ENCODE data around the gene ZFR.

Gene ZFR

DNA sequence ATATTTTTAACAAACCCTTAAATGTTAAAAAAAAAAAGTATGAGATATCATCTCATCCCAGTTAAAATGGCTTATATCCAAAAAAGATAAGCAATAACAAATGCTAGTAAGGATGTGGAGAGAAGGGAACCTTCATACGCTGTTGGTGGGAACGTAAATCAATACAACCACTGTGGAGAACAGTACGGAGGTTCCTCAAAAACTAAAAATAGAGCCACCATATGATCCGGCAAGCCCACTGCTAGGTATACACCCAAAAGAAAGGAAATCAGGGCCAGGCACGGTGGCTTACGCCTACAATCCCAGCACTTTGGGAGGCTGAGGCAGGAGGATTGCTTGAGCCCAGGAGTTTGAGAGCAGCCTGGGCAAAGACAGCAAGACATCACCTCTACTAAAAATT, 134.8 kb downstream of the ZFR start:
- H3K9me3 ChIP-seq (ENCODE audit: control insufficient read depth in 5 of 5, low read length in 5 of 5): no peaks in the 10 kb centered on the region
- H3K27me3 ChIP-seq (ENCODE audit: control insufficient read depth in 5 of 5, insufficient read depth in 4 of 5, low read length in 5 of 5): no peaks in the 10 kb centered on the region
- H3K27ac ChIP-seq (ENCODE audit: low read depth, low read length): peak overlapping the region; percentile 34
- peak overlapping the region in 2 of 5 donors; percentile 35 to 39 for H3K9ac ChIP-seq (ENCODE audit: low read length in 5 of 5)
- H3K4me3 ChIP-seq (ENCODE audit: low read depth in 1 of 5, low read length in 5 of 5): peak overlapping the region in 1 of 5 donors; percentile 44
- no peaks in the 10 kb centered on the region for H3K36me3 ChIP-seq (ENCODE audit: control insufficient read depth in 5 of 5, insufficient read depth in 5 of 5, low read length in 5 of 5)
- peaks cover 7 to 58% (median 41%) of the 10 kb centered on the region in 5 donors for H3K4me1 ChIP-seq (ENCODE audit: control insufficient read depth in 5 of 5, insufficient read depth in 5 of 5, low read length in 5 of 5)

DNA sequence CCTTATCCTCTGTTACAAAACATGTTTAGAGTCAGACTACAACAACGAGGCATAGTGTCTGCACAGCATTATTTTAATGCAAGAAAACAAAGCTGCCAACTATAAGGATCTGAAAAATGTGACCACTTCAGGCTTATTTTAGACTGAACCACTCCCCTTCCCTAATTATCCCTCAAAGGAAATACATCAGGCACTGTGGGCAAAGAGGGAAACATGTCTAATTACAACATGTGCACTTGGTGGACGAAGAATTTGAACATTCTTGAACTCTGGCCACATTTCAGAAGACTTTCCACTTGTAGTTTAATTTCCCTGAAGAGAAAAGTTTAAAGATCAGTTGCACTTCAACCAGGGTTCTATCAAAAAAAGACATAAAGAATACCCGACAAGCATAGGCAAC, 135.6 kb downstream of the ZFR start:
- H3K36me3 ChIP-seq (ENCODE audit: control insufficient read depth in 5 of 5, insufficient read depth in 5 of 5, low read length in 5 of 5): no peaks in the 10 kb centered on the region
- H3K4me1 ChIP-seq (ENCODE audit: control insufficient read depth in 5 of 5, insufficient read depth in 5 of 5, low read length in 5 of 5): peaks cover 7 to 64% (median 41%) of the 10 kb centered on the region in 5 donors
- H3K27me3 ChIP-seq (ENCODE audit: control insufficient read depth in 5 of 5, insufficient read depth in 4 of 5, low read length in 5 of 5): no peaks in the 10 kb centered on the region
- H3K9ac ChIP-seq (ENCODE audit: low read length in 5 of 5): peak overlapping the region in 1 of 5 donors; percentile 24
- peak overlapping the region; percentile 34 for H3K27ac ChIP-seq (ENCODE audit: low read depth, low read length)
- peak overlapping the region in 1 of 5 donors; percentile 20 for H3K4me3 ChIP-seq (ENCODE audit: low read depth in 1 of 5, low read length in 5 of 5)
- no peaks in the 10 kb centered on the region for H3K9me3 ChIP-seq (ENCODE audit: control insufficient read depth in 5 of 5, low read length in 5 of 5)

DNA sequence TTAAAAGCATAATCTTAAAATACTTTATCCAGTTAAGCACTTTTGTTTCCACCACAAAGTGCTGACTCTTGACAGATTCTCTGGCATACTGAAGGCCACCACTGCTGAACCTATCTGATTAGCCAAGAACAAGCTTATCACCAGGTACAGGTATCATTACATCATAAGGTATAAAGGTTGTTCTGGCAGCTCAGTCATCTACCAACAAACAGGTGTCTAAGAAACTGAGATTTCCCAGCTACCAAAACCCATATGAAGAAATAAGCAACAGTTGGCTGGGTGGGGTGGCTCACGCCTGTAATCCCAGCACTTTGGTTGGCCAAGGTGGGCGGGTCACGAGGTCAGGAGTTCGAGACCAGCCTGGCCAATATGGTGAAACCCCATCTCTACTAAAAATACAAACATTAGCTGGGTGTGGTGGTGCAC, 136.8 kb downstream of the ZFR start:
- no peaks in the 10 kb centered on the region for H3K9me3 ChIP-seq (ENCODE audit: control insufficient read depth in 5 of 5, low read length in 5 of 5)
- no peaks in the 10 kb centered on the region for H3K36me3 ChIP-seq (ENCODE audit: control insufficient read depth in 5 of 5, insufficient read depth in 5 of 5, low read length in 5 of 5)
- peak overlapping the region; percentile 34 for H3K27ac ChIP-seq (ENCODE audit: low read depth, low read length)
- H3K27me3 ChIP-seq (ENCODE audit: control insufficient read depth in 5 of 5, insufficient read depth in 4 of 5, low read length in 5 of 5): no peaks in the 10 kb centered on the region
- H3K4me3 ChIP-seq (ENCODE audit: low read depth in 1 of 5, low read length in 5 of 5): no peak overlapping the region
- H3K4me1 ChIP-seq (ENCODE audit: control insufficient read depth in 5 of 5, insufficient read depth in 5 of 5, low read length in 5 of 5): peaks cover 7 to 65% (median 46%) of the 10 kb centered on the region in 5 donors
- no peak overlapping the region for H3K9ac ChIP-seq (ENCODE audit: low read length in 5 of 5)

DNA sequence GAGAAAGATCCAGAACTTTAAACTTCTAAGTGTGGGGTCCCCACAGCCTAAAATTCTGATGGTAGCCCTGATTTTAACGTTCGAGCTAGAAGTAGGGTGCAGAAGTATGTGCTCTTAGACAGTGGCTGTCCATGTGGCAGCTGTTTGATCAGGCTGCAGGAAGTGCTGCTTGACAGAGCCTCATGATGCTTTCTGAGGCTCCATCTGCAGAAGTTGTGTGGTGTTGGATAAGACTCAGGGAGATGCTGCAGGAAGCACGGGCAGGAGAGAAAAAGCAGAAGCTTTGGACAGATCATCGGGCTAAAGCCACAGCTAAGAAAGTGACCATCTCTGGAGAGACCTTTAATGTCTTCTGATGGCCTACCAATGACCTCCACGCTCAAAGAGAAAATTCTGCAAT, 139.9 kb downstream of the ZFR start:
- Histone ChIP-seq H3K9ac (ENCODE audit: low read length in 5 of 5) (no peak overlapping the region), H3K9me3 (ENCODE audit: control insufficient read depth in 5 of 5, low read length in 5 of 5) (no peaks in the 10 kb centered on the region), H3K27ac (ENCODE audit: low read depth, low read length) (no peak overlapping the region), H3K36me3 (ENCODE audit: control insufficient read depth in 5 of 5, insufficient read depth in 5 of 5, low read length in 5 of 5) (peaks cover 0 to 9% (median 0%) of the 10 kb centered on the region in 5 donors), H3K4me3 (ENCODE audit: low read depth in 1 of 5, low read length in 5 of 5) (no peak overlapping the region), H3K27me3 (ENCODE audit: control insufficient read depth in 5 of 5, insufficient read depth in 4 of 5, low read length in 5 of 5) (no peaks in the 10 kb centered on the region), H3K4me1 (ENCODE audit: control insufficient read depth in 5 of 5, insufficient read depth in 5 of 5, low read length in 5 of 5) (peaks cover 0 to 57% (median 39%) of the 10 kb centered on the region in 5 donors)
